CD4-positive, alpha-beta T cell (primary cell): ENCODE results near the gene WNK2. TPM values are rescaled to one million over a fixed set of nuclear protein-coding genes. Genes with fewer than 3 reads are reported as not detected.

Experiments used
- ATAC-seq: fragments of 200-7000 bp; cut with Tn5 transposase; one replicate; pipeline ENCODE4 v1.10.0; 2022; ENCODE audit warnings: mild to moderate bottlenecking; ENCODE audit not compliant: poor library complexity
- CTCF ChIA-PET: fragments of 350-600 bp; sonication (Branson Sonifier 250); formaldehyde crosslinking; loops from one replicate; lab custom pipeline; 2021; ENCODE audit warnings: antibody characterized with exemption, inconsistent platforms; lab: Charles Lee
- POLR2A ChIA-PET: fragments of 350-600 bp; sonication (Branson Sonifier 250); formaldehyde crosslinking; loops from one replicate; lab custom pipeline; 2021; ENCODE audit warnings: antibody characterized with exemption, inconsistent platforms; lab: Charles Lee
- DNase-seq, 14 experiments: peaks; one replicate each; pipeline ENCODE4 v3.0.0-alpha.2; 2013 to 2020; ENCODE audit warnings: mixed read lengths in 2 of 14
- H3K27ac ChIP-seq, 2 donors: one replicate each; pipeline versions ENCODE4 v1.5.1 to v1.7.0; 2013; ENCODE audit warnings: low read length in 2 of 2, low read depth in 1 of 2, mild to moderate bottlenecking in 1 of 2
- H3K27me3 ChIP-seq, 2 experiments: 1 replicate in 1 of 2; 2 replicates in 1 of 2; pipeline versions ENCODE4 v1.6.1 to v1.7.0; 2013; ENCODE audit warnings: low read length in 2 of 2, control low read depth in 1 of 2, mild to moderate bottlenecking in 1 of 2, moderate library complexity in 1 of 2; ENCODE audit not compliant: insufficient read depth in 2 of 2, control insufficient read depth in 1 of 2
- H3K36me3 ChIP-seq: one replicate; pipeline ENCODE4 v1.6.1; 2013; ENCODE audit warnings: low read length, control low read depth; ENCODE audit not compliant: insufficient read depth
- H3K4me1 ChIP-seq: one replicate; pipeline ENCODE4 v1.6.1; 2013; ENCODE audit warnings: low read length, control low read depth; ENCODE audit not compliant: insufficient read depth
- H3K4me3 ChIP-seq: one replicate; pipeline ENCODE4 v1.5.1; 2013; ENCODE audit warnings: mild to moderate bottlenecking, low read length, moderate library complexity
- H3K9me3 ChIP-seq, 2 experiments: 1 replicate in 1 of 2; 2 replicates in 1 of 2; pipeline versions ENCODE4 v1.6.1 to v1.7.0; 2013; ENCODE audit warnings: low read length in 2 of 2, mild to moderate bottlenecking in 2 of 2, control low read depth in 1 of 2, moderate library complexity in 1 of 2; ENCODE audit not compliant: control insufficient read depth in 1 of 2, insufficient read depth in 1 of 2
- H3K27ac Mint-ChIP-seq: one replicate; pipeline ENCODE4 v1.8.0; 2020; ENCODE audit warnings: mixed read lengths
- H3K27me3 Mint-ChIP-seq: one replicate; pipeline ENCODE4 v1.8.0; 2021; ENCODE audit warnings: mixed read lengths
- H3K36me3 Mint-ChIP-seq: one replicate; pipeline ENCODE4 v1.8.0; 2021; ENCODE audit warnings: low read depth, mixed read lengths
- H3K4me1 Mint-ChIP-seq: one replicate; pipeline ENCODE4 v1.8.0; 2021; ENCODE audit warnings: low read depth, mixed read lengths
- H3K4me3 Mint-ChIP-seq: one replicate; pipeline ENCODE4 v1.8.0; 2020; ENCODE audit warnings: mild to moderate bottlenecking, mixed read lengths
- H3K9me3 Mint-ChIP-seq: one replicate; pipeline ENCODE4 v1.8.0; 2020; ENCODE audit warnings: mixed read lengths
- intact Hi-C, 2 experiments: fragments of 100-400 bp; cut with DNase I in 1 of 2; cut with micrococcal nuclease in 1 of 2; formaldehyde crosslinking; loops; one replicate each; pipeline versions ENCODE4 v1.15.1 to v1.9.0; 2023 to 2025; cut with DNase I, micrococcal nuclease
- total RNA-seq, 174 experiments: library from RNA in 2 of 174; stranded (reverse) in 2 of 174; gene quantifications; one replicate each; pipeline ENCODE4 v1.2.3 and lab custom pipeline; 2021 to 2026
- TF ChIP-seq, protein P1 (sequence below): fragments of 200-600 bp; IDR thresholded peaks from one replicate; pipeline ENCODE4 v1.8.0; 2022; ENCODE audit warnings: antibody characterized with exemption, mild to moderate bottlenecking

Gene WNK2
- total RNA-seq, 2 experiments from 2014 or later: 0.19 to 0.22 TPM

DNA sequence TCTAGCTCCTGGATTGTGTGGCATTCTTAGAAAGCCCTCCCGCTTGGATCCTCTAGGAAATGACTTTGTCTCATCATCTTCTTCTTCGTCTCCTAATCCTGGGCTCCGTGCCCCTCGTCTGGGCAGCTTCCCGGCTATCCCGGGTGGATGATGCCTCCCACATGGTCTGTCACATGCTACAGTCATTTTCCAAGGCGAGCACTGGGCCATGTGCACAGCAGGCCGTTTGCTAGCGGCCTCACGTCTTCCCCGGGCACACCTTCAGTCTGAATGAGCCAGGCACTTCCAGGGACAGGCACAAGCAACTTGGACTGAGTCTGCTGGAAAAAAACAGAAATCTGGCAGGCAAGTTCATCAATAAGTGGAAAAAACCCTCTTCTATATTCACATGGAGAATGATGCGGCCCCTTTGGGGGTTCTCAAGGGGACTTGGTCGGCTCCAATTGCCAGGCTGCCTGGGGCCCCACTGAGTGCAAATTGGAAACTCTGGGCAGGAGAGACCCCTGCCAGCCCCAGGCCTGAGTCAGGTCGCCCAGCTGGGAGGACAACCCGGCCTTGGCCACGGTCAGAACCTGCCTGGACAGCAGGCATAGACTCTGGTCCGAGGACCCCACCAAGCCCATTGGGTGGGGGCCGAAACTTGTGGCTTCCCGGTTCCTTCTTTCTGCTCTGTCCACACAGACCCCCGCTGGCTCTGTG lies 11.1 kb upstream of the WNK2 start:
- no peaks in the 10 kb centered on the region for H3K27me3 ChIP-seq
- no peaks in the 10 kb centered on the region for H3K9me3 ChIP-seq
- H3K27me3 Mint-ChIP-seq: no peaks in the 10 kb centered on the region
- H3K9me3 Mint-ChIP-seq: no peaks in the 10 kb centered on the region
- H3K27ac Mint-ChIP-seq: no peak overlapping the region
- peaks cover 7% of the 10 kb centered on the region for H3K4me1 ChIP-seq
- CTCF ChIA-PET: no interaction called here
- H3K4me3 Mint-ChIP-seq: no peak overlapping the region
- no peaks in the 10 kb centered on the region for H3K36me3 ChIP-seq
- POLR2A ChIA-PET: no interaction called here
- TF ChIP-seq, protein P1, sequence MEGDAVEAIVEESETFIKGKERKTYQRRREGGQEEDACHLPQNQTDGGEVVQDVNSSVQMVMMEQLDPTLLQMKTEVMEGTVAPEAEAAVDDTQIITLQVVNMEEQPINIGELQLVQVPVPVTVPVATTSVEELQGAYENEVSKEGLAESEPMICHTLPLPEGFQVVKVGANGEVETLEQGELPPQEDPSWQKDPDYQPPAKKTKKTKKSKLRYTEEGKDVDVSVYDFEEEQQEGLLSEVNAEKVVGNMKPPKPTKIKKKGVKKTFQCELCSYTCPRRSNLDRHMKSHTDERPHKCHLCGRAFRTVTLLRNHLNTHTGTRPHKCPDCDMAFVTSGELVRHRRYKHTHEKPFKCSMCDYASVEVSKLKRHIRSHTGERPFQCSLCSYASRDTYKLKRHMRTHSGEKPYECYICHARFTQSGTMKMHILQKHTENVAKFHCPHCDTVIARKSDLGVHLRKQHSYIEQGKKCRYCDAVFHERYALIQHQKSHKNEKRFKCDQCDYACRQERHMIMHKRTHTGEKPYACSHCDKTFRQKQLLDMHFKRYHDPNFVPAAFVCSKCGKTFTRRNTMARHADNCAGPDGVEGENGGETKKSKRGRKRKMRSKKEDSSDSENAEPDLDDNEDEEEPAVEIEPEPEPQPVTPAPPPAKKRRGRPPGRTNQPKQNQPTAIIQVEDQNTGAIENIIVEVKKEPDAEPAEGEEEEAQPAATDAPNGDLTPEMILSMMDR: no peak
- H3K36me3 Mint-ChIP-seq: no peaks in the 10 kb centered on the region
- intact Hi-C loops: no loop called here
- H3K4me3 ChIP-seq: no peak overlapping the region
- peaks cover 6% of the 10 kb centered on the region for H3K4me1 Mint-ChIP-seq
- no peak overlapping the region for H3K27ac ChIP-seq
- no peak for ATAC-seq
- DNase-seq: no peak

DNA sequence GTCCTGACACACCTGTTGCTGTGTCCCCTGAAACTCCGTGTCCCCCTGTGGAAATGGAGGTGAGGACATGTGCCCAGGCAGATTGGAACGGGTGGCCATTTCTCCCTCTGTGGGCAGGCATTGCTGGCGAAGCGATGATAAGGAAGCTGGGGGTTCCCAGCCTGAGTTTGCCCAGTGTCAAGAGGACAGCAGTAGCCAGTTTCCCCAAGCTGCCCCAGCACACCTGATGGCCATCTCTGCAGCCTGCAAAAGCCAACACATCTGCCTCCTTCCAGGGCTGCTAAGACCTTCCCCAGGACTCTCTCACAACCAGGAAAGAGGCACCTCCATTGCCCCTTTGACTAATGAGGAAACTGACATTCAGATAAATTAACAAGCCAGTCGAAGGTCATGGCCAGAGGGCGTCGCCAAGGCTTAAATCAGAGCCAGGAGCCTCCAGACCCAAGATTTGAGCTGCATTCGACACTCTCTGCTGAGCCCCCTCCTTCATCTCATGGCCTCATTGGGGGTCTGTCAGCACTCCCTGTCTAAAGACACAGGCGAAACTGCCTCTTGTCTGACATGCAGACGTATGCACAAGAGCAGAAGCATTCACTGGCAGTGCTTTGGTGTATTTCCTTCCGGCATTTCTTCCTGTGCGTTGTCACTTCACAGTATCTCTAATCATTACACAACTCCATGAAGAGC lies 10.4 kb upstream of the WNK2 start:
- no peaks in the 10 kb centered on the region for H3K36me3 Mint-ChIP-seq
- CTCF ChIA-PET: no interaction called here
- Histone ChIP-seq H3K27ac (no peak overlapping the region), H3K27me3 (no peaks in the 10 kb centered on the region), H3K9me3 (no peaks in the 10 kb centered on the region), H3K36me3 (no peaks in the 10 kb centered on the region), H3K4me3 (no peak overlapping the region), H3K4me1 (peaks cover 7% of the 10 kb centered on the region)
- no peak overlapping the region for H3K4me3 Mint-ChIP-seq
- no peaks in the 10 kb centered on the region for H3K9me3 Mint-ChIP-seq
- H3K27me3 Mint-ChIP-seq: no peaks in the 10 kb centered on the region
- DNase-seq (peak in 1 of 14 experiments; percentile 14), ATAC-seq (peak; percentile 55)
- intact Hi-C loops: no loop called here
- H3K4me1 Mint-ChIP-seq: peaks cover 6% of the 10 kb centered on the region
- POLR2A ChIA-PET: no interaction called here
- peak overlapping the region; percentile 47 for H3K27ac Mint-ChIP-seq
- TF ChIP-seq, protein P1: no peak

DNA sequence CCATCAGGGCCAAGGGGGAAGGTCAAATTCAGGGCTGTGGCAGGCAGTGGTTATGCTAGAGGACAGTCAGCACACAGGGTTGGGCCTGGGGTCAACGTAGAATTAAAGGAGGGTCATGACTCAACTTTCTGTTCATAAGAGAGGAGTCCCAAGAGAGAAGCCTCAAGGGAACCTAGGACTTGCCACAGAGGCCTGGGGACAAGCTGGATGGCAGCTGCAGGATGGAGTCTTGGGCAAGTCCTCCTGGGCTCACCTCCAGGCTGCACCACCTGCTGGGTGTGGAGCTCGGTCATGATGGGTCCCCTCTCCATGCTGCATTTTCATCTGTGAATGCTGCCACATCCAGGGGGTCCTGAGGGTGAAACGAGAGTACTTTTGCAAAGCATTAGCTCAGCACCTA lies 9.0 kb upstream of the WNK2 start:
- Mint-ChIP-seq H3K4me3 (no peak overlapping the region), H3K36me3 (no peaks in the 10 kb centered on the region), H3K27me3 (peaks cover 3% of the 10 kb centered on the region), H3K9me3 (no peaks in the 10 kb centered on the region), H3K27ac (no peak overlapping the region), H3K4me1 (peaks cover 6% of the 10 kb centered on the region)
- Histone ChIP-seq H3K27me3 (peaks cover 0 to 4% of the 10 kb centered on the region in 2 experiments), H3K9me3 (no peaks in the 10 kb centered on the region), H3K4me1 (peaks cover 7% of the 10 kb centered on the region), H3K27ac (no peak overlapping the region), H3K36me3 (no peaks in the 10 kb centered on the region), H3K4me3 (no peak overlapping the region)
- intact Hi-C loops: no loop called here
- no peak for ATAC-seq
- CTCF ChIA-PET: no interaction called here
- TF ChIP-seq, protein P1: no peak
- no peak for DNase-seq
- POLR2A ChIA-PET: no interaction called here
